Kidney epithelial cell (primary cell): ENCODE results near the gene SYNGR3. TPM values are rescaled to one million over a fixed set of nuclear protein-coding genes. Genes with fewer than 3 reads are reported as not detected.

Experiments used
- DNase-seq: peaks from one replicate; pipeline ENCODE4 v3.0.0-alpha.2; 2010; ENCODE audit warnings: low read depth
- H3K27me3 ChIP-seq: 2 replicates; pipeline ENCODE4 v1.6.0; 2011; ENCODE audit warnings: low read length; ENCODE audit not compliant: control insufficient read depth, insufficient read depth
- H3K36me3 ChIP-seq: 2 replicates; pipeline ENCODE4 v1.5.1; 2011; ENCODE audit warnings: low read length; ENCODE audit not compliant: control insufficient read depth, insufficient read depth
- H3K4me3 ChIP-seq: 2 replicates; pipeline ENCODE4 v1.5.1; 2011; ENCODE audit warnings: low read depth, mild to moderate bottlenecking, control low read depth, low read length
- total RNA-seq: library from RNA; depleted of rRNA; stranded (reverse); fragments of >200 nt; gene quantifications from 2 replicates; pipeline ENCODE4 v1.2.3, GENCODE V29; 2015
- TF ChIP-seq, protein P1 (sequence below): IDR thresholded peaks from 2 replicates; pipeline ENCODE4 v1.5.1; 2011; ENCODE audit warnings: mild to moderate bottlenecking, moderate library complexity, low read length, control low read depth, inconsistent platforms; ENCODE audit not compliant: insufficient read depth, poor library complexity, severe bottlenecking

SYNGR3 gene
- total RNA-seq, 1 donor from 2014 or later, result 11.3 TPM

- TF ChIP-seq, protein P1, sequence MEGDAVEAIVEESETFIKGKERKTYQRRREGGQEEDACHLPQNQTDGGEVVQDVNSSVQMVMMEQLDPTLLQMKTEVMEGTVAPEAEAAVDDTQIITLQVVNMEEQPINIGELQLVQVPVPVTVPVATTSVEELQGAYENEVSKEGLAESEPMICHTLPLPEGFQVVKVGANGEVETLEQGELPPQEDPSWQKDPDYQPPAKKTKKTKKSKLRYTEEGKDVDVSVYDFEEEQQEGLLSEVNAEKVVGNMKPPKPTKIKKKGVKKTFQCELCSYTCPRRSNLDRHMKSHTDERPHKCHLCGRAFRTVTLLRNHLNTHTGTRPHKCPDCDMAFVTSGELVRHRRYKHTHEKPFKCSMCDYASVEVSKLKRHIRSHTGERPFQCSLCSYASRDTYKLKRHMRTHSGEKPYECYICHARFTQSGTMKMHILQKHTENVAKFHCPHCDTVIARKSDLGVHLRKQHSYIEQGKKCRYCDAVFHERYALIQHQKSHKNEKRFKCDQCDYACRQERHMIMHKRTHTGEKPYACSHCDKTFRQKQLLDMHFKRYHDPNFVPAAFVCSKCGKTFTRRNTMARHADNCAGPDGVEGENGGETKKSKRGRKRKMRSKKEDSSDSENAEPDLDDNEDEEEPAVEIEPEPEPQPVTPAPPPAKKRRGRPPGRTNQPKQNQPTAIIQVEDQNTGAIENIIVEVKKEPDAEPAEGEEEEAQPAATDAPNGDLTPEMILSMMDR, result no peak
- no peaks in the 10 kb centered on the region for H3K27me3 ChIP-seq
- H3K36me3 ChIP-seq, result no peaks in the 10 kb centered on the region
- no peak overlapping the region for H3K4me3 ChIP-seq
- DNase-seq, result no peak
Measured at GRCh38 chr16:2040787-2041522, 51.2 kb downstream of the SYNGR3 start.

DNA sequence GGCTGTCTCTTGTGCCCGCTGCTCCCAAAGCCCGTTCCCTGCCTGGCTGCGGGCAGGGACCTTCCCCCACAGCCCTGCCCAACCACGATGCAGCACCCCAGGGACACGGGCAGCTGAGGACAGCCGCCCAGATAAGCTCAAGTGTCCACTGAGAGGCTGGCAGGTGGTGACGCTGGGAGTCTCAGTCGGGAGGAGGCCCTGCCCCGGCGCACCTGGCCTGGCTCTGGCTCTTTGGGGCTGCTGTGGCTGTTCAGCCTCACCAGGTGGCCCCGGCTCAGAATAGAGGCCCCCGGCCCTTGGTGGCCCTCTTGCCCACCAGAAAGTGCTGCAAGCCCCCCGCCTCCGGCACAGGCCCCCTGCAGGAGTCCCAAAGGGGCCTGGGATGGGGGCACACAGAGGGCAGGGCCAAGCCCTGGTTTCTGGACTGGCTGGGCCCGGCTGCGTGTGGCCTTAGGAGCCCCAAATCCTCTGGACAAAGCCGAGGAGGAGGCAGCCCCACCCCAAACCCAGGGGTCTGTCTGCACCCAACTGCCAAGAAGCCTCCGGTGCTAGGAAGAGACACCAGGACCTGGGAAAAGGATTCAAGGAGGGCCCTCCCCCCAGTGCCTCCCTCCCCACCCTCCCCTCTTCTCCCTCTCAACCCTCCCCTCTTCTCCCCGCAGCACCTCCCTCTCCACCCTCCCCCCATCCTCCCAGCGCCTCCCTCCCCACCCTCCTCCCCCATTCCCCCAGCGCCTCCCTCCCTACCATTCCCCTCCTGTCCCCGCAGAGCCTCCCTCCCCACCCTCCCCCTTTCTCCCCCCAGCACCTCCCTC, 52.6 kb downstream of the SYNGR3 start:
- Histone ChIP-seq H3K27me3 (no peaks in the 10 kb centered on the region), H3K36me3 (no peaks in the 10 kb centered on the region), H3K4me3 (no peak overlapping the region)
- no peak for DNase-seq
- TF ChIP-seq, protein P1, result no peak

DNA sequence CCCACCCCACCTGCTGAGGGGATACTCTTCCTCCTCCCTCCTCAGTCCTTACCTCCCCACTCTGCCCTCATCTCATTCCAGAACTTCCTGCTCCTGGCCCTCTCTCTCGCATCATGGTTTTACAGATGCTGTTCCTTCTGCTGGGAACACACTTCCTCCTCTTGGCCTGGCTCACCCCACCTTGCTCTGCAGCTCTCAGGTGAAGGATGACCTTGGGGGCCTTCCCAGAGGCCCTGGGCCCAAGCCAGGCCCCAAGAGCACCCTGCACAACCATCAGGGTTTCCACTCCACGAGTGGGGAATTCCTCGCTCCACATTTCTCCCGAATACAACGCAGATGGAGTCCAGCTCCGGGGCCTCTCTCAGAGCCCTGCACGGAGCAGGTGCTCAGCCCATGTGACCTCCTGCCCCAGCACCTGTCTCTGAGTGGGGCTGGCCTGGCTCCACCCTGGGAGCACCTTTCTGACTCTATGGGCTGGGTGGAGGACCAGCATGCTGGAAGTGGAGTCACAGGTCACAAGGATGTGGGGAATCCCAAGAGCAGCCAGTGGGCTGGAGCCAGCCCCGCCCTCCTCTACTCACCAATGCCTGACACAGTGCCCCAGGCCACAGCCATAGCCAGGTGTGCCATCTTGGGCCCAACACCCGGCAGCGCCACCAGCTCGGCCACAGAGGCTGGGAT, 53.4 kb downstream of the SYNGR3 start:
- TF ChIP-seq, protein P1, result no peak
- no peak overlapping the region for H3K4me3 ChIP-seq
- no peaks in the 10 kb centered on the region for H3K27me3 ChIP-seq
- no peak for DNase-seq
- no peaks in the 10 kb centered on the region for H3K36me3 ChIP-seq

Other genes with a start within 250 kb of the SYNGR3 start
- 44.9 and 45.3 TPM in 2 replicates for gene NME3, start 218.4 kb upstream of the SYNGR3 start, total RNA-seq
- 6.8 and 13.6 TPM in 2 replicates for gene EME2, start 217.2 kb upstream of the SYNGR3 start, total RNA-seq
- 94.9 and 108 TPM in 2 replicates for gene MRPS34, start 216.8 kb upstream of the SYNGR3 start, total RNA-seq
- gene SPSB3, start 207.4 kb upstream of the SYNGR3 start, total RNA-seq, result 60.6 and 78.2 TPM in 2 replicates
- 145 and 187 TPM in 2 replicates for gene NUBP2, start 207.0 kb upstream of the SYNGR3 start, total RNA-seq
- 0.48 TPM in 1 of 2 replicates, not detected in the other for gene IGFALS, start 196.3 kb upstream of the SYNGR3 start, total RNA-seq
- 62.8 and 98.4 TPM in 2 replicates for gene HAGH, start 163.1 kb upstream of the SYNGR3 start, total RNA-seq
- gene FAHD1, start 162.8 kb upstream of the SYNGR3 start, total RNA-seq, result 59.7 and 77.3 TPM in 2 replicates
- gene MEIOB, start 117.8 kb upstream of the SYNGR3 start, total RNA-seq, result 5.0 and 6.2 TPM in 2 replicates
- 0.89 and 0.92 TPM in 2 replicates for gene HS3ST6, start 71.6 kb upstream of the SYNGR3 start, total RNA-seq
- 11.7 and 12.0 TPM in 2 replicates for gene MSRB1, start 46.8 kb upstream of the SYNGR3 start, total RNA-seq
- gene RPL3L, start 35.3 kb upstream of the SYNGR3 start, total RNA-seq, result not detected in 2 replicates
- 280 and 289 TPM in 2 replicates for gene NDUFB10, start 30.4 kb upstream of the SYNGR3 start, total RNA-seq
- gene RPS2, start 25.1 kb upstream of the SYNGR3 start, total RNA-seq, result 4,278 and 4,383 TPM in 2 replicates
- not detected in 2 replicates for gene RNF151, start 23.1 kb upstream of the SYNGR3 start, total RNA-seq
- 53.5 and 70.3 TPM in 2 replicates for gene TBL3, start 17.9 kb upstream of the SYNGR3 start, total RNA-seq
- gene NOXO1, start 8.5 kb upstream of the SYNGR3 start, total RNA-seq, result 0.96 TPM in 1 of 2 replicates, not detected in the other
- 30.2 and 32.7 TPM in 2 replicates for gene GFER, start 5.8 kb upstream of the SYNGR3 start, total RNA-seq
- gene ZNF598, start 19.9 kb downstream of the SYNGR3 start, total RNA-seq, result 48.1 and 57.7 TPM in 2 replicates
- gene NPW, start 29.8 kb downstream of the SYNGR3 start, total RNA-seq, result not detected in 2 replicates
- 27.5 and 46.3 TPM in 2 replicates for gene NHERF2, start 36.9 kb downstream of the SYNGR3 start, total RNA-seq
- gene NTHL1, start 57.9 kb downstream of the SYNGR3 start, total RNA-seq, result 39.3 and 44.1 TPM in 2 replicates
- 67.9 and 104 TPM in 2 replicates for gene TSC2, start 58.0 kb downstream of the SYNGR3 start, total RNA-seq
- 85.6 and 102 TPM in 2 replicates for gene PKD1, start 145.9 kb downstream of the SYNGR3 start, total RNA-seq
- 0.54 and 0.68 TPM in 2 replicates for gene RAB26, start 158.7 kb downstream of the SYNGR3 start, total RNA-seq
- 82.7 and 83.9 TPM in 2 replicates for gene TRAF7, start 165.8 kb downstream of the SYNGR3 start, total RNA-seq
- gene CASKIN1, start 206.6 kb downstream of the SYNGR3 start, total RNA-seq, result 0.07 and 0.08 TPM in 2 replicates
- 77.2 and 102 TPM in 2 replicates for gene MLST8, start 215.5 kb downstream of the SYNGR3 start, total RNA-seq
- gene BRICD5, start 220.9 kb downstream of the SYNGR3 start, total RNA-seq, result 2.0 and 4.2 TPM in 2 replicates
- 15.7 and 17.7 TPM in 2 replicates for gene PGP, start 224.9 kb downstream of the SYNGR3 start, total RNA-seq
- 28.6 and 36.9 TPM in 2 replicates for gene E4F1, start 233.6 kb downstream of the SYNGR3 start, total RNA-seq
- gene DNASE1L2, start 246.5 kb downstream of the SYNGR3 start, total RNA-seq, result 0.21 and 2.3 TPM in 2 replicates